HepG2 (cell line): Measurements from ENCODE around the gene ELN. TPM values are rescaled to one million over a fixed set of nuclear protein-coding genes. Genes with fewer than 3 reads are reported as not detected.

Experiments used
- ATAC-seq: fragments of 200-7000 bp; cut with Tn5 transposase; 3 replicates; pipeline ENCODE4 v1.9.1; 2020; ENCODE audit warnings: mild to moderate bottlenecking, moderate library complexity
- BruUV-seq: library from RNA; stranded (reverse); fragments of 400-500 nt; replicated peaks from 2 replicates; lab custom pipeline; 2021; lab: Mats Ljungman, UMichigan
- CTCF ChIA-PET: fragments of 300-600 bp; formaldehyde crosslinking; extraction: SDS; loops from one replicate; lab custom pipeline; 2021; ENCODE audit warnings: low total read pairs, inconsistent platforms, low intra/inter-chr PET ratio; lab: Yijun Ruan, JAX
- POLR2A ChIA-PET: fragments of 350-600 bp; sonication (Branson Sonifier 250); formaldehyde crosslinking; loops from one replicate; lab custom pipeline; 2020; ENCODE audit warnings: antibody characterized with exemption, inconsistent platforms; lab: Yijun Ruan, JAX
- DNase-seq: peaks from one replicate; pipeline ENCODE4 v3.0.0-alpha.2; 2015; ENCODE audit warnings: low spot score
- FAIRE-seq: peaks from 3 replicates; lab custom pipeline; 2011; peaks lifted over from hg19 to GRCh38; lab: Jason Lieb, UNC
- H2AFZ ChIP-seq: one replicate; pipeline ENCODE4 v1.6.1; 2011; ENCODE audit warnings: low read length, inconsistent platforms
- H3K27ac ChIP-seq: fragments of 300-600 bp; 3 replicates; pipeline ENCODE4 v1.8.0; 2011; ENCODE audit warnings: mixed run types, mild to moderate bottlenecking, mixed read lengths, low read length, inconsistent platforms; ENCODE audit not compliant: insufficient read depth; ENCODE audit errors: extremely low read length
- H3K27me3 ChIP-seq, 2 experiments: fragments of 200-600 bp in 1 of 2; 2 replicates in 1 of 2; 3 replicates in 1 of 2; pipeline versions ENCODE4 v1.6.0 to v1.8.0; 2011; ENCODE audit warnings: low read length in 2 of 2, mild to moderate bottlenecking in 2 of 2, moderate library complexity in 2 of 2, inconsistent platforms in 1 of 2; ENCODE audit not compliant: insufficient read depth in 2 of 2, control insufficient read depth in 1 of 2
- H3K36me3 ChIP-seq, 2 experiments: fragments of 200-600 bp in 1 of 2; replicated peaks in 1 of 2; 2 replicates in 1 of 2; 3 replicates in 1 of 2; pipeline versions ENCODE4 v1.5.1 to v1.8.0; 2011; ENCODE audit warnings: low read length in 2 of 2, inconsistent platforms in 1 of 2; ENCODE audit not compliant: insufficient read depth in 2 of 2, control insufficient read depth in 1 of 2
- H3K4me1 ChIP-seq: 2 replicates; pipeline ENCODE4 v1.5.1; 2012; ENCODE audit warnings: low read length, inconsistent platforms; ENCODE audit not compliant: insufficient read depth
- H3K4me2 ChIP-seq: 2 replicates; pipeline ENCODE4 v1.6.0; 2011; ENCODE audit warnings: low read depth, low read length, inconsistent platforms
- H3K4me3 ChIP-seq, 3 experiments: fragments of 200-600 bp in 1 of 3; sonication (generic), shearing (Covaris generic) in 1 of 3; replicated peaks in 1 of 3; 2 replicates each; pipeline ENCODE4 v1.5.1; 2011 to 2016; ENCODE audit warnings: low read length in 3 of 3, inconsistent platforms in 2 of 3, low read depth in 2 of 3, mild to moderate bottlenecking in 2 of 3, control low read depth in 1 of 3, mixed read lengths in 1 of 3; ENCODE audit not compliant: insufficient read depth in 1 of 3
- H3K79me2 ChIP-seq: one replicate; pipeline ENCODE4 v1.6.1; 2011; ENCODE audit warnings: low read length, inconsistent platforms; ENCODE audit not compliant: insufficient read depth
- H3K9ac ChIP-seq: 2 replicates; pipeline ENCODE4 v1.6.0; 2011; ENCODE audit warnings: mild to moderate bottlenecking, low read depth, low read length, inconsistent platforms; ENCODE audit not compliant: insufficient read depth
- H3K9me3 ChIP-seq: 2 replicates; pipeline ENCODE4 v1.5.1; 2012; ENCODE audit warnings: mild to moderate bottlenecking, low read length
- H4K20me1 ChIP-seq: 2 replicates; pipeline ENCODE4 v1.6.0; 2011; ENCODE audit warnings: inconsistent platforms, mild to moderate bottlenecking, low read length, moderate library complexity; ENCODE audit not compliant: insufficient read depth
- ZNF619 ChIP-seq: sonication (generic); formaldehyde crosslinking; IDR thresholded peaks from 2 replicates; pipeline ENCODE4 v1.4.0; 2020; ENCODE audit warnings: mild to moderate bottlenecking, missing genetic modification reagents
- WGBS: methylation state at CpG from one replicate; pipeline ENCODE4 v1.1.6; 2017; ENCODE audit warnings: low lambda C conversion rate; 5-methylcytosine and 5-hydroxymethylcytosine counted together
- in situ Hi-C: cut with HindIII; loops from 2 replicates; pipeline ENCODE4 v1.10.0; 2017; ENCODE audit warnings: low pct_unique_long_range_greater_than_20kb; ENCODE audit not compliant: extremely low pct_ligation_motif_present
- intact Hi-C: fragments of 100-400 bp; cut with micrococcal nuclease; formaldehyde crosslinking; loops from one replicate; pipeline ENCODE4 v1.10.0; 2022; ENCODE audit not compliant: unreplicated experiment
- polyA plus RNA-seq, 8 experiments: library from polyadenylated mRNA; depleted of rRNA in 3 of 8; stranded (reverse) in 7 of 8; unstranded in 1 of 8; fragments of >200 nt; fragmentation: Illumina TruSeq in 4 of 8; extraction: Trizol in 4 of 8; gene quantifications; 2 replicates each; pipeline versions ENCODE4 v1.2.1 to v1.2.3, GENCODE V29; 2011 to 2016; ENCODE audit warnings: low read depth in 4 of 8, missing spikeins in 1 of 8, mixed read lengths in 1 of 8; ENCODE audit not compliant: insufficient read depth in 1 of 8
- total RNA-seq, 5 experiments: library from RNA; depleted of rRNA; stranded (reverse); fragments of >200 nt; fragmentation: Illumina TruSeq; extraction: Trizol; gene quantifications; 2 replicates each; pipeline ENCODE4 v1.2.3, GENCODE V29; 2016; ENCODE audit warnings: low read depth in 1 of 5
- TF ChIP-seq, protein P1 (sequence below): sonication (generic); formaldehyde crosslinking; IDR thresholded peaks from 2 replicates; pipeline ENCODE4 v1.5.1; 2020; ENCODE audit warnings: mild to moderate bottlenecking, missing genetic modification reagents, borderline replicate concordance
- TF ChIP-seq, protein P2 (sequence below): sonication (generic); formaldehyde crosslinking; IDR thresholded peaks from 2 replicates; pipeline ENCODE4 v1.4.0; 2020; ENCODE audit warnings: missing genetic modification reagents
- TF ChIP-seq, protein P3 (sequence below): sonication (generic); formaldehyde crosslinking; IDR thresholded peaks from 2 replicates; pipeline ENCODE4 v1.8.0; 2022; ENCODE audit warnings: missing genetic modification reagents, mild to moderate bottlenecking, borderline replicate concordance
- TF ChIP-seq, protein P4 (sequence below): sonication (generic); formaldehyde crosslinking; IDR thresholded peaks from 2 replicates; pipeline ENCODE4 v1.4.0; 2020; ENCODE audit warnings: missing genetic modification reagents

Gene ELN
- total and polyA plus RNA-seq, 2 of the 13 experiments (the other 11 are each of a cell fraction or from before 2014, with no cell fraction given), result 0.15 to 0.37 TPM

DNA sequence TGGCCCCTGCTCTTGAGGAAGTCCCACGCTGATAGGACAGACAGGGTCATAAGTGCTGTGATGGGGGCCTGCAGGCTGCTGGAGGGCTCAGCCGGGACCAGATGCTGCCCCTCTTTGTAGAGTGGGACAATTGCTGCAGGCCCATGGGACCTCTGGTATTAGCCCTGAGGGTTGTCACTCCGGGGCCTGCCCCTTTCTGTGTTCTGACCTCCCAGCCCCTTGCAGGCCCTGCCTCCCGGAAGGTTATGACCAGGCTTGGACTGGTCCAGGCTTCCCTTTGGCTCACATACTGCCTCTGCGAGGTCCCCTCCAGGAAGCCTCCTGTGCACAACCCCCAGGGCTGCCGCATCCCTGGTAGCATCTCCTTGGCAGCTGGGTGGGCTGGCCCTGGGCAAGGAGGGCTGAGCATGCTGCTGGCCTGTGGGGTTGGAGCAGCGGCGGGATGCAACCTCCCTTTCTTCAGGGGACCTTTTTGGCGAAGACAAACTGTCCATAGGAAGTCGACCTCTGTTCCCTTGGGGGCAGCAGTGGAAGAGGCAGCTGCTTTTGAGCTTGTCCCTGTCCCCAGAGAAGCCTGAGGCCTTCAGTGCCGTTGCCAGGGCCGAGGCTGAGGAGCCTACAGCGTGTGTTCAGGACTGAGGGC lies 64.5 kb downstream of the ELN start (continued):
- TF ChIP-seq, protein P1, sequence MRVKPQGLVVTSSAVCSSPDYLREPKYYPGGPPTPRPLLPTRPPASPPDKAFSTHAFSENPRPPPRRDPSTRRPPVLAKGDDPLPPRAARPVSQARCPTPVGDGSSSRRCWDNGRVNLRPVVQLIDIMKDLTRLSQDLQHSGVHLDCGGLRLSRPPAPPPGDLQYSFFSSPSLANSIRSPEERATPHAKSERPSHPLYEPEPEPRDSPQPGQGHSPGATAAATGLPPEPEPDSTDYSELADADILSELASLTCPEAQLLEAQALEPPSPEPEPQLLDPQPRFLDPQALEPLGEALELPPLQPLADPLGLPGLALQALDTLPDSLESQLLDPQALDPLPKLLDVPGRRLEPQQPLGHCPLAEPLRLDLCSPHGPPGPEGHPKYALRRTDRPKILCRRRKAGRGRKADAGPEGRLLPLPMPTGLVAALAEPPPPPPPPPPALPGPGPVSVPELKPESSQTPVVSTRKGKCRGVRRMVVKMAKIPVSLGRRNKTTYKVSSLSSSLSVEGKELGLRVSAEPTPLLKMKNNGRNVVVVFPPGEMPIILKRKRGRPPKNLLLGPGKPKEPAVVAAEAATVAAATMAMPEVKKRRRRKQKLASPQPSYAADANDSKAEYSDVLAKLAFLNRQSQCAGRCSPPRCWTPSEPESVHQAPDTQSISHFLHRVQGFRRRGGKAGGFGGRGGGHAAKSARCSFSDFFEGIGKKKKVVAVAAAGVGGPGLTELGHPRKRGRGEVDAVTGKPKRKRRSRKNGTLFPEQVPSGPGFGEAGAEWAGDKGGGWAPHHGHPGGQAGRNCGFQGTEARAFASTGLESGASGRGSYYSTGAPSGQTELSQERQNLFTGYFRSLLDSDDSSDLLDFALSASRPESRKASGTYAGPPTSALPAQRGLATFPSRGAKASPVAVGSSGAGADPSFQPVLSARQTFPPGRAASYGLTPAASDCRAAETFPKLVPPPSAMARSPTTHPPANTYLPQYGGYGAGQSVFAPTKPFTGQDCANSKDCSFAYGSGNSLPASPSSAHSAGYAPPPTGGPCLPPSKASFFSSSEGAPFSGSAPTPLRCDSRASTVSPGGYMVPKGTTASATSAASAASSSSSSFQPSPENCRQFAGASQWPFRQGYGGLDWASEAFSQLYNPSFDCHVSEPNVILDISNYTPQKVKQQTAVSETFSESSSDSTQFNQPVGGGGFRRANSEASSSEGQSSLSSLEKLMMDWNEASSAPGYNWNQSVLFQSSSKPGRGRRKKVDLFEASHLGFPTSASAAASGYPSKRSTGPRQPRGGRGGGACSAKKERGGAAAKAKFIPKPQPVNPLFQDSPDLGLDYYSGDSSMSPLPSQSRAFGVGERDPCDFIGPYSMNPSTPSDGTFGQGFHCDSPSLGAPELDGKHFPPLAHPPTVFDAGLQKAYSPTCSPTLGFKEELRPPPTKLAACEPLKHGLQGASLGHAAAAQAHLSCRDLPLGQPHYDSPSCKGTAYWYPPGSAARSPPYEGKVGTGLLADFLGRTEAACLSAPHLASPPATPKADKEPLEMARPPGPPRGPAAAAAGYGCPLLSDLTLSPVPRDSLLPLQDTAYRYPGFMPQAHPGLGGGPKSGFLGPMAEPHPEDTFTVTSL (CRISPR knock-in tag), result no peak
- TF ChIP-seq ZNF619 (CRISPR knock-in tag), result no peak

DNA sequence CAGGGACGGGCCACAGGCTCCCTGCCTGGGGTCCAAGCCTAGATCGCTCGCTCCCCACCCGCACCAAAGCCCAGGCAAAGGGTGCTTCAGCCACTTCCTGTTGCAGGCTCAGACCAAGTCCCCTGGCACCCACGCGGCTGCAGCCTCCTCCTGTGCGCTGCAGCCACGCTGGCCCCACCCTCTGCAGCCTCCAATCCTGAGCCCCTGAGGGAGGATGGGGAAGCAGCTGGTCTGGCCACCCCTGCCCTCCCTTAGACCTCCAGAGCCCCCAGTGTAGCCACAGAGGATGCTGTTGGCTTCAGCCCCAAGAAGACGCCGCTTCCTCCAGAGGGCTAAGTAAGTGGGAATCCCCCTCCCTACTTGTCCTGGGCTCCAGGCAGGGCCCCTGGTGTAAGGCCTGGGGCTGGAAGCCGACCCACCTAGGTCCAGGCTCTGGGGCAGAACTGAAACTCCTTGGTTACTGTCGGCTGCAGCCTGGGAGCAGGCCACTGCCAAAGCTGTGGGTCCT lies 65.0 kb downstream of the ELN start:
- no peak overlapping the region for H3K4me2 ChIP-seq
- CTCF ChIA-PET, result no interaction called here
- no TSS peak for BruUV-seq
- H3K27ac ChIP-seq, result no peak overlapping the region
- H2AFZ ChIP-seq, result no peak overlapping the region
- POLR2A ChIA-PET, result no interaction called here
- in situ Hi-C loops (no loop called here), intact Hi-C loops (no loop called here)
- H3K9me3 ChIP-seq, result no peaks in the 10 kb centered on the region
- ATAC-seq (no peak; the same call in 2 of the 3 replicates), FAIRE-seq (no peak), DNase-seq (no peak)
- H3K79me2 ChIP-seq, result no peaks in the 10 kb centered on the region
- H4K20me1 ChIP-seq, result no peaks in the 10 kb centered on the region
- no peak overlapping the region for H3K9ac ChIP-seq
- H3K4me1 ChIP-seq, result no peaks in the 10 kb centered on the region
- no peaks in the 10 kb centered on the region for H3K27me3 ChIP-seq
- WGBS, result 80% methylated on average over 1 of the region's 12 CpGs
- H3K4me3 ChIP-seq, result no peak overlapping the region
- H3K36me3 ChIP-seq, result peaks cover 0 to 7% of the 10 kb centered on the region in 2 experiments; a peak in 3 of 5 replicates
- TF ChIP-seq, protein P2, sequence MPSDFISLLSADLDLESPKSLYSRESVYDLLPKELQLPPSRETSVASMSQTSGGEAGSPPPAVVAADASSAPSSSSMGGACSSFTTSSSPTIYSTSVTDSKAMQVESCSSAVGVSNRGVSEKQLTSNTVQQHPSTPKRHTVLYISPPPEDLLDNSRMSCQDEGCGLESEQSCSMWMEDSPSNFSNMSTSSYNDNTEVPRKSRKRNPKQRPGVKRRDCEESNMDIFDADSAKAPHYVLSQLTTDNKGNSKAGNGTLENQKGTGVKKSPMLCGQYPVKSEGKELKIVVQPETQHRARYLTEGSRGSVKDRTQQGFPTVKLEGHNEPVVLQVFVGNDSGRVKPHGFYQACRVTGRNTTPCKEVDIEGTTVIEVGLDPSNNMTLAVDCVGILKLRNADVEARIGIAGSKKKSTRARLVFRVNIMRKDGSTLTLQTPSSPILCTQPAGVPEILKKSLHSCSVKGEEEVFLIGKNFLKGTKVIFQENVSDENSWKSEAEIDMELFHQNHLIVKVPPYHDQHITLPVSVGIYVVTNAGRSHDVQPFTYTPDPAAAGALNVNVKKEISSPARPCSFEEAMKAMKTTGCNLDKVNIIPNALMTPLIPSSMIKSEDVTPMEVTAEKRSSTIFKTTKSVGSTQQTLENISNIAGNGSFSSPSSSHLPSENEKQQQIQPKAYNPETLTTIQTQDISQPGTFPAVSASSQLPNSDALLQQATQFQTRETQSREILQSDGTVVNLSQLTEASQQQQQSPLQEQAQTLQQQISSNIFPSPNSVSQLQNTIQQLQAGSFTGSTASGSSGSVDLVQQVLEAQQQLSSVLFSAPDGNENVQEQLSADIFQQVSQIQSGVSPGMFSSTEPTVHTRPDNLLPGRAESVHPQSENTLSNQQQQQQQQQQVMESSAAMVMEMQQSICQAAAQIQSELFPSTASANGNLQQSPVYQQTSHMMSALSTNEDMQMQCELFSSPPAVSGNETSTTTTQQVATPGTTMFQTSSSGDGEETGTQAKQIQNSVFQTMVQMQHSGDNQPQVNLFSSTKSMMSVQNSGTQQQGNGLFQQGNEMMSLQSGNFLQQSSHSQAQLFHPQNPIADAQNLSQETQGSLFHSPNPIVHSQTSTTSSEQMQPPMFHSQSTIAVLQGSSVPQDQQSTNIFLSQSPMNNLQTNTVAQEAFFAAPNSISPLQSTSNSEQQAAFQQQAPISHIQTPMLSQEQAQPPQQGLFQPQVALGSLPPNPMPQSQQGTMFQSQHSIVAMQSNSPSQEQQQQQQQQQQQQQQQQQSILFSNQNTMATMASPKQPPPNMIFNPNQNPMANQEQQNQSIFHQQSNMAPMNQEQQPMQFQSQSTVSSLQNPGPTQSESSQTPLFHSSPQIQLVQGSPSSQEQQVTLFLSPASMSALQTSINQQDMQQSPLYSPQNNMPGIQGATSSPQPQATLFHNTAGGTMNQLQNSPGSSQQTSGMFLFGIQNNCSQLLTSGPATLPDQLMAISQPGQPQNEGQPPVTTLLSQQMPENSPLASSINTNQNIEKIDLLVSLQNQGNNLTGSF (CRISPR knock-in tag), result no peak
- TF ChIP-seq, protein P3, sequence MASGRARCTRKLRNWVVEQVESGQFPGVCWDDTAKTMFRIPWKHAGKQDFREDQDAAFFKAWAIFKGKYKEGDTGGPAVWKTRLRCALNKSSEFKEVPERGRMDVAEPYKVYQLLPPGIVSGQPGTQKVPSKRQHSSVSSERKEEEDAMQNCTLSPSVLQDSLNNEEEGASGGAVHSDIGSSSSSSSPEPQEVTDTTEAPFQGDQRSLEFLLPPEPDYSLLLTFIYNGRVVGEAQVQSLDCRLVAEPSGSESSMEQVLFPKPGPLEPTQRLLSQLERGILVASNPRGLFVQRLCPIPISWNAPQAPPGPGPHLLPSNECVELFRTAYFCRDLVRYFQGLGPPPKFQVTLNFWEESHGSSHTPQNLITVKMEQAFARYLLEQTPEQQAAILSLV, result no peak
- TF ChIP-seq, protein P4, sequence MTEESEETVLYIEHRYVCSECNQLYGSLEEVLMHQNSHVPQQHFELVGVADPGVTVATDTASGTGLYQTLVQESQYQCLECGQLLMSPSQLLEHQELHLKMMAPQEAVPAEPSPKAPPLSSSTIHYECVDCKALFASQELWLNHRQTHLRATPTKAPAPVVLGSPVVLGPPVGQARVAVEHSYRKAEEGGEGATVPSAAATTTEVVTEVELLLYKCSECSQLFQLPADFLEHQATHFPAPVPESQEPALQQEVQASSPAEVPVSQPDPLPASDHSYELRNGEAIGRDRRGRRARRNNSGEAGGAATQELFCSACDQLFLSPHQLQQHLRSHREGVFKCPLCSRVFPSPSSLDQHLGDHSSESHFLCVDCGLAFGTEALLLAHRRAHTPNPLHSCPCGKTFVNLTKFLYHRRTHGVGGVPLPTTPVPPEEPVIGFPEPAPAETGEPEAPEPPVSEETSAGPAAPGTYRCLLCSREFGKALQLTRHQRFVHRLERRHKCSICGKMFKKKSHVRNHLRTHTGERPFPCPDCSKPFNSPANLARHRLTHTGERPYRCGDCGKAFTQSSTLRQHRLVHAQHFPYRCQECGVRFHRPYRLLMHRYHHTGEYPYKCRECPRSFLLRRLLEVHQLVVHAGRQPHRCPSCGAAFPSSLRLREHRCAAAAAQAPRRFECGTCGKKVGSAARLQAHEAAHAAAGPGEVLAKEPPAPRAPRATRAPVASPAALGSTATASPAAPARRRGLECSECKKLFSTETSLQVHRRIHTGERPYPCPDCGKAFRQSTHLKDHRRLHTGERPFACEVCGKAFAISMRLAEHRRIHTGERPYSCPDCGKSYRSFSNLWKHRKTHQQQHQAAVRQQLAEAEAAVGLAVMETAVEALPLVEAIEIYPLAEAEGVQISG (CRISPR knock-in tag), result no peak
